GM21367 (cell line): ENCODE measurements around the gene KRT74.

Experiments
- ATAC-seq: cut with Tn5 transposase; IDR thresholded peaks from one replicate; pipeline ENCODE4 v1.9.1; 2021; ENCODE audit not compliant: unreplicated experiment

Gene KRT74

GRCh38 chr12:52522346-52523011, 51.2 kb downstream of the KRT74 start:
- no peak for ATAC-seq

- ATAC-seq: no peak
These were observed 51.9 kb downstream of the KRT74 start for GRCh38 chr12:52521568-52522266.

- ATAC-seq: no peak
These were observed 52.5 kb downstream of the KRT74 start for GRCh38 chr12:52521175-52521567.

- no peak for ATAC-seq
These were observed 53.6 kb downstream of the KRT74 start, which contains the start of gene KRT5 for GRCh38 chr12:52519826-52520662. TSS of gene KRT5 (minus strand) at chr12:52520394. CDS start at chr12:52520296, 98 bp downstream.

GRCh38 chr12:52519387-52519703, 54.3 kb downstream of the KRT74 start:
- ATAC-seq: no peak

- no peak for ATAC-seq
These were observed 54.9 kb downstream of the KRT74 start for GRCh38 chr12:52518574-52519386.

GRCh38 chr12:52517888-52518287, 55.8 kb downstream of the KRT74 start:
- no peak for ATAC-seq

GRCh38 chr12:52517005-52517835, 56.4 kb downstream of the KRT74 start:
- ATAC-seq: no peak

- no peak for ATAC-seq
These were observed 57.5 kb downstream of the KRT74 start for GRCh38 chr12:52515927-52516831.
